Measurements from ENCODE around the gene ASPHD2. TPM values are rescaled to one million over a fixed set of nuclear protein-coding genes. Genes with fewer than 3 reads are reported as not detected.
A peak's percentile ranks its signal among the peaks of the same experiment; 100 is the strongest.
"Not testable (repeated sequence)": the region's sequence is repeated elsewhere in the genome, so short reads cannot be mapped to it uniquely, and the experiment has no call there.

Gene ASPHD2, protein sequence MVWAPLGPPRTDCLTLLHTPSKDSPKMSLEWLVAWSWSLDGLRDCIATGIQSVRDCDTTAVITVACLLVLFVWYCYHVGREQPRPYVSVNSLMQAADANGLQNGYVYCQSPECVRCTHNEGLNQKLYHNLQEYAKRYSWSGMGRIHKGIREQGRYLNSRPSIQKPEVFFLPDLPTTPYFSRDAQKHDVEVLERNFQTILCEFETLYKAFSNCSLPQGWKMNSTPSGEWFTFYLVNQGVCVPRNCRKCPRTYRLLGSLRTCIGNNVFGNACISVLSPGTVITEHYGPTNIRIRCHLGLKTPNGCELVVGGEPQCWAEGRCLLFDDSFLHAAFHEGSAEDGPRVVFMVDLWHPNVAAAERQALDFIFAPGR
- 1 to 10 TPM in 6 of 10 donors, under 1 TPM in 4; 0.67 to 2.4 (median 1.1) TPM for polyA plus RNA-seq (ENCODE audit: insufficient read length in 10 of 10)
- long read RNA-seq, donor 1, partial matches to known transcripts = 0 of 3 reads
- long read RNA-seq, donor 1, other reads (novel, unspliced or antisense) = 0 of 3 reads
- long read RNA-seq, donor 2 = 0 reads
- long read RNA-seq, donor 3 = 0 reads
- long read RNA-seq, donor 4, partial matches to known transcripts = 0 of 1 reads
- long read RNA-seq, donor 4, other reads (novel, unspliced or antisense) = 0 of 1 reads
- long read RNA-seq, donor 5 = 0 reads
- long read RNA-seq, donor 6 = 0 reads
- long read RNA-seq, donor 7 = 0 reads
- long read RNA-seq, donor 8 = 0 reads
- long read RNA-seq, donor 9 = 0 reads

GRCh38 chr22:26428515-26429457, at the start of gene ASPHD2:
TSS of gene ASPHD2 (plus strand) at chr22:26429260. CDS start at chr22:26433616, 4,356 bp downstream.
- DNase-seq = peak; percentile 49 to 88 (median 66)

DNA sequence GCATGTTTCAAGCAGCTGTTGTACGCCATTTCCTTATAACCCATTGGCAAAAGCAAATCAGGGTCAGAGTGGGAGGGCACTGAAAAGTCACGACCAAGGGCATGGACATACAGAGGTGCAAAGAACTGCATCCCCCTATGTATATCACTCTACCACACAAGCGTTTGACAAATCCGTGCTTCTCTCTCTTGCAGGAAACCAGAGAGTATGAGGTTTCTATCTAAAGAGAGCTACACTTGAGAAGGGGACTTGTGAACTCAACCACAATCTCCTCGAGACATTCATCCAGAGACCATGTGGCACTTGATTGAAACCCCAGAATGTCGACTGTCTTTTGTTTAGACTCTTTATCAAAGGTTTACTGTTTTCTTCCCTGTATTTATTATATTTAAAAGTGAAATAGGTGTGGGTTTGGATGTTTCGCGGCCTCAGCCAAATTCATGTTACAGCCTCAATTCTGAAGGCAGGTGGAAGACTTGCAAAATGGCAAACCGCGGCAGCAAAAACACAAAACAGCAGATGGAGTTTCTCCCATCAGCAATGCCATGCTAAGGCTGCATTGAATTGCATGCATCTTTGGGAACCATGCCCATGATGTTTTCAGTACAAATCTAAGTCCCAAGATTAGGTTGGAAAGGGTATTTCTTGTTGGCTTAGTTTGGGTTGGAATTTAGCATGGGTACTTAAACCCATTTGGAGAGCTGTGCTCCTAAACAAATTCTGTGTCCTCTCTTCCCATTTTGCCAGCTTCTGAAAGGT, 48.8 kb upstream of the ASPHD2 start:
- no peak for DNase-seq

GRCh38 chr22:26382782-26383181, 46.3 kb upstream of the ASPHD2 start:
- DNase-seq = no peak

DNA sequence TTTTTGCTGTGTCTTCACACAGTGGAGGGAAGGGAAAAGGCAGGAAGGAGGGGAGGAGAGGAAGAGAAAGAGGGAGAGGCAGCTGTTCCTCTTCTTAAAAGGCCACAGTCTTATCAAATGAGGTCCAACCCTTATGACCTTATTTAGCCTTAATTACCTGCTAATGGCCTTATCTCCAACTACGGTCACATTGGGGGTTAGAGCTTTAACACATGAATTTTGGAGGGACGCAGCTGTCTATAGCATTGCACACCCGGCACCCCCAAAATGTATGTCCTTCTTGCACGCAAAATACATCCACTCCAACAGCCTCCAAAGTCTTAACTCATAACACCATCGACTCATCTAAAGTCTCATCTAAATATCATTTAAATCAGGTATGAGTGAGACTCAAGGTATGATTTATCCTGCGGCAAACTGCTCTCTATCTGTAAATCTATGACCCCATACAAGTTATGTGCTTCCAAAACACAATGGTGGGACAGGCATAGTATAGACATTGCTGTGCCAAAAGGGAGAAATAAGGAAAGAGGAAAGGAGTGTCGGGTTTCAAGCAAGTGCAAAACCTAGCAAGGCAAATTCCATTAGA, 45.0 kb upstream of the ASPHD2 start:
- DNase-seq = no peak

DNA sequence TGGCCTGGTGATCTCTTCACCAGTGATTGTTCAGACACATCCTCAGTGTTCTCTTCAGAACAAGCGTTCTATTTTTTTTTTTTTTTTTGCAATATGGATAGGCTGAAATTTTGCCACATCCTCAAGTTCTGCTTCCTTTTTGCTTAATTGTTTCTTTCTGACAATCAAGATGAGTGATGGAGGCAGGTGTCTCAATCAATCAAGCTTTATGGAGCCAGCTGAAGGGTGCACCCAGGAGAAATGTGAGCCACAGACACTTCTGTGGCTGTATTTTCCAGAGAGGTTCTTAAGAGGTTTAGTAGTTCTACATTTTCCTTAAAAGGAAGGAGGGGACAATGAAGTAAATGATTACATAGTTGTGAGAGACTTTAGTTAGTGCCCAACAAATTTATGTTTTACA, 43.9 kb upstream of the ASPHD2 start:
- DNase-seq = no peak

DNA sequence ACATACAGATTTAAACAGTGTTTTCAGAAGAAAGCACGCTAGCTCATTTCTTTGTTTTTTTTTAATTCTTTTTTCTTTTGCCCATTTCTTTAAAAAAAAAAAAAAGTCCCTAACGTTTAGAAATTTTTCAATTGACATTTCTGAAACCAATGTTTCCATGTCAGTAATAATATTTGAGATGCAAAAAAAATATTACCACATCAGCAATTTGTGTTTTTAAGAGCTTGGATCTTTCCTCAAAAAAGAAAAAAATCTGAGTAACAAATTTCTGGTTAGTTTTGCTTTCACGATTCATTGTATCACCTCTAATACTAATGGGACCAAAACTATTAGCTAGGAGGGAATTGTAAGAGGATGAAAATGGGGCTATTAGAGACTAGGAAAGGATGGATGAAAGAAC, 39.9 kb upstream of the ASPHD2 start:
- DNase-seq = no peak

GRCh38 chr22:26391091-26391490, 38.0 kb upstream of the ASPHD2 start:
- no peak for DNase-seq

DNA sequence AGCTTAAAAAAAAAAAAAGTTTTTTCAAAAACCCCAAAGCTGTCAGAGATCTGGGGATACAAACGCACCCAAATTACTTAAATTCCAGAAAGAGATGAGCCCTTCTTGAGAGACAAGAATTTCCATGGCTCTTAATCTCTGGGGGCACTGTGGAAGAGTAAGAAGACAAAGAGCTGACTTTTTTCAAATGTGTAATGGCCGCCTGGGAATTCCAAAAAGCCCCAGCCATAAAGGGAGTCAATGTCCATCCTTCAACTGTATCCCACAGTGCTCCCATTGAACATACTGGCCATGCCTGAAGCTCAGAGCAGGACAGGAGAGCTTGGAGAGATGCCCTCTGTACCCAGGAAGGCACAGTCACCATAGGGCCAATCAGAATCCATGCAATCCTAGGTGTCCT, 37.4 kb upstream of the ASPHD2 start:
- DNase-seq = no peak

DNA sequence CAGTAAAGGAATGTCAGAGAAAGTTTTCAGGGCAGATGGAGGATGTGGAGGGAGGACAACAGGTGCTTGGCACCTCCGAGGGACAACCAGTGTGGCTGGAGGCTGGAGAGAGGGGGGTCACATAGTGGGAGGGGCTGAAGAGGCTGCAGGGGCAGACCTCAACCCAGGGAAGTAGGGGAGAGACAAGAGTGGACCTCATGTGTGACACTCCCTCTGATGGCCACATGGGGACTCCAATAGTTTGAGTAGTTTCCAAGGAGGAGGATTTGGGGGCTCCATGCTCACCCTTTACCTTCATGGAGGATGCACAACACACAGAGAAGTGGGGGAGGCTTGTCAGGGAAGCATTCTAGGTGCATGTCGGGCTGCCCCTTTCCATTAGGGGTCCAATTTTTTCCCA, 35.1 kb upstream of the ASPHD2 start:
- no peak for DNase-seq

- DNase-seq = no peak
These were observed 34.3 kb upstream of the ASPHD2 start for GRCh38 chr22:26394777-26395176.

- no peak for DNase-seq
These were observed 33.1 kb upstream of the ASPHD2 start for GRCh38 chr22:26395926-26396325.

DNA sequence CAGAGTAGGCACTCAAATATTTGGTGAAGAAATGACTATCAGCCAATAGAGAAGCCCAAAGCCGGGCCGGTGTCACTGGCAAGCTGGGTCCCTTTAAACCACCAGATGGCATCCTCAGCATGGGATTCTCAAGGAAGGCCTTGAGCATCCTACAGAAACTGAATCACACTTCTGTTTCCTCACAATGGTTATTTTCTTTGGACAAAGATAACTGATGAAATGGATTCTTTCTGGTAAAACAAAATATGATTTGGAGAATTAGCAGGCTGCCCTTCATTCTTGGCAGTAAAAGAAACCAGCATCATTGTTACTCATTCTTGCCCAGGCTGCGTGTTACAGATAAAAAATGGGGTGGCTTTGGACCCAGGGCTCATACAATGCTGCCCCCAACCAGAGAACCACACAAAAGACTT, 30.3 kb upstream of the ASPHD2 start:
- peak; percentile 43 to 70 (median 56) for DNase-seq

DNA sequence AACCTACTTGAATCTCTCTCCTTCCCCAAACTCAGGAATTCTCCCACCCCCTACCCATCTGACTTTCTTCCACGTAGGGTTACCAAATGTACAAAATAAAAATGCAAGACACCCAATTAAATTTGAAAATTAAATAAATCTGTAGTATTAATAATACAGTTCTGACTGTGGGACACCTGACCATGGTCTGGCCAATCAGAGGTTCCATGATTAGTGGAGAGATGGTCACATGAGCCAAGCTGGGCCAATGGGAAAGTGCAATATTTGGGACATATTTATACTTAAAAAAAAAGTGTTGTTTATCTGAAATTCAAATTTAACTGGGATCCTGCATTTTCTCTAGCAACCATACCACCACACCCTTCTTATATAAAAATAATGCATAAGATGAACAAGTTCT, 29.8 kb upstream of the ASPHD2 start:
- DNase-seq = no peak

DNA sequence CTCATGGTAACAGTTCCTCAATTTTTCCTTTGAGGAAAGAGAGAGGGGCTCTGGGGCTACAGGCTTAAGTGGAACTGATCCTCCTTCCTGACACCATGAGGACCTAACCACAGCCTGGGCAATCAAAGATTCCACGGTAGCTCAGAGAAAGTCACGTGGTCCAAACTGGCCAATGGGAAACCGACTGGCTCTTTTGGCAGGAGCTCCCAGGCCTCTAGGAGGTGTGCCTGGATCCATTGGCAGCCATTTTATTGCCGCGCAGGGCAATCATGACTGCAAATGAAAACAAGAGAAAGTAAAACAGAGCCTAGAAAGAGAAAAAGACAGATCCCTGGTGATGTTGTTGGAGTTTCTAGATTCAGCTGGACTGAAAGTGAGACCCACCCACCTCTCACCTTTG, 27.3 kb upstream of the ASPHD2 start:
- DNase-seq = no peak

GRCh38 chr22:26404851-26405421, 24.1 kb upstream of the ASPHD2 start:
- no peak for DNase-seq

- DNase-seq = no peak
These were observed 22.9 kb upstream of the ASPHD2 start for GRCh38 chr22:26406118-26406517.

- not testable (repeated sequence) for DNase-seq
These were observed 20.4 kb upstream of the ASPHD2 start for GRCh38 chr22:26408562-26409220.

GRCh38 chr22:26409719-26410335, 19.2 kb upstream of the ASPHD2 start:
- DNase-seq = peak; percentile 29 to 66 (median 53)

DNA sequence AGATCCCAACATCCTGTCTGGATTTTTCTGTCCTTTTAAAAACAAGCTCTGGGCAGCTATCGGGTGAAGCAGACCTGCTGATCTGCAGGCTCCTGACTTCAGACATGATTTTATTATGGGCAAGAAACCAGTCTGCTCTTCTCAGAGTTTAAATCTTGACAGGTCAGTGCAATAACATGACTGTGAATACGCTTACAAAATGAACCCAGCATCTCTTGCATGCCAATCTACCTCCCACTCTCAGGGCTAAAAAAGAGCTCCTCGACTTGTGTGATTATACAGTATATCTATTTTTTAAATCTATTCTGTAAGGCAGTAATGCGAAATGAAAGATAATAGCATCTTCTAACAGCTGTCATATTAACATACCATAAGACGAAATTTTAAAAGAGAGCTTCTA, 18.7 kb upstream of the ASPHD2 start:
- DNase-seq = no peak
